Right renal cortex interstitium (tissue), 3 donors: Measurements from ENCODE around the gene QRICH1. TPM values are rescaled to one million over a fixed set of nuclear protein-coding genes. Genes with fewer than 3 reads are reported as not detected.
"Not testable (repeated sequence)": the region's sequence is repeated elsewhere in the genome, so short reads cannot be mapped to it uniquely, and the experiment has no call there.

Experiments used
- DNase-seq, 3 donors: peaks; one replicate each; pipeline ENCODE4 v3.0.0-alpha.2; 2013; ENCODE audit warnings: low read depth in 3 of 3, low spot score in 2 of 3
- polyA plus RNA-seq, 3 donors: library from polyadenylated mRNA; unstranded; fragments of 120-200 nt; gene quantifications; one replicate each; pipeline ENCODE4 v1.2.1, GENCODE V29; 2013; ENCODE audit not compliant: insufficient read length in 3 of 3

QRICH1 gene
- polyA plus RNA-seq, 3 donors, result 84.1 to 89.5 (median 86.9) TPM

DNA sequence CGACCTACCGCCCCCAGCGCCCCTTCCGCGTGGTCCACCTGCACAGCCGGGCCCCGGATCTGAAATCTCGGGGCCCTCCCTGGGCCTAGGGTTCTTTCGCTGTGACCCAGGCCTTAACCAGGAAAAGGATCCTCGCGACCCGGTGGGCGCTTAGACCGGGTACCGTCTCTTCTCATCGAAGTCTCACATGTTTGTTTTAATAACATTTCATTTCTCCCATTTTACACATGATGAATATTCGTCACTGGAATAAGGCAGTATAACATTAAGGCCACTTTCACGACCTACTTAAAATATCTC, 75.2 kb downstream of the QRICH1 start:
- DNase-seq, result no peak

GRCh38 chr3:49017971-49018706, 75.7 kb downstream of the QRICH1 start, which contains the start of gene DALRD3:
TSS of gene DALRD3 (minus strand) at chr3:49018580. CDS start at chr3:49018564, 16 bp downstream.
- no peak for DNase-seq

DNA sequence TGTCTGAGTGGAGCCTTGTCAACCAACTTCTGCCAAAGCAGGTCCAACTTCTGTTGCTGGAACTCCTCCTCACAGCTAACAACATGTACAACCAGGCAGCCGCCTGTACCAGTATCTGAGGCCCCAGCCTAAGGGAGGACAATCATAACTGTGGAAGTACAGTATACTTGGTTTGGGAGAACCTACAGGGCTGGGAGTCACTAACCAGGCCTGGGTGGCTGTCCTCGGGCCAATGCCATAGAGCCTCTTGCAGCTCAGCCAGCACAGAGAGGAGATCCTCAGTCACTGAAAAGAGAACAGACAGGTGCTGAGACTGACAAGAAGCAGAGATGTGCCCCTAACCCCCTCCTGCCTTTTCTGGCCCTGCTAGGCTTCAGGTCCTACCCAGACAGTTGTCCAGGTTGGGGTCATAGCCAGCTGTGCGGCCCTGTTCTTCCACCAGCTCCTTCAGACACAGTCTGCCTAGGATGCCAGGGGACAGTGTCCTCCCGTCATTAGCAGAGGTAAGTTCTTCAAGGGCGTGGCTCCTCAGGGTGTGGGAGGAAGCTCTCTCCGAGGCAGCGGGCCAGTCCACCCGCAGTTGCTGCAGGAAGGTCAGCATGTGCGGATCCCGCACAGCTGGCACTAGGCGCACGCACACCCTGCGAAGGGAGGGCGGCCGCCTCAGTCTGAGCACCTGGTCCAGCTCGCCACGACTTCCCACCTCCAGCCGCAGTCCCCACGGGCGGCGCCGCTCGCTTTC, 76.5 kb downstream of the QRICH1 start:
- no peak for DNase-seq

DNA sequence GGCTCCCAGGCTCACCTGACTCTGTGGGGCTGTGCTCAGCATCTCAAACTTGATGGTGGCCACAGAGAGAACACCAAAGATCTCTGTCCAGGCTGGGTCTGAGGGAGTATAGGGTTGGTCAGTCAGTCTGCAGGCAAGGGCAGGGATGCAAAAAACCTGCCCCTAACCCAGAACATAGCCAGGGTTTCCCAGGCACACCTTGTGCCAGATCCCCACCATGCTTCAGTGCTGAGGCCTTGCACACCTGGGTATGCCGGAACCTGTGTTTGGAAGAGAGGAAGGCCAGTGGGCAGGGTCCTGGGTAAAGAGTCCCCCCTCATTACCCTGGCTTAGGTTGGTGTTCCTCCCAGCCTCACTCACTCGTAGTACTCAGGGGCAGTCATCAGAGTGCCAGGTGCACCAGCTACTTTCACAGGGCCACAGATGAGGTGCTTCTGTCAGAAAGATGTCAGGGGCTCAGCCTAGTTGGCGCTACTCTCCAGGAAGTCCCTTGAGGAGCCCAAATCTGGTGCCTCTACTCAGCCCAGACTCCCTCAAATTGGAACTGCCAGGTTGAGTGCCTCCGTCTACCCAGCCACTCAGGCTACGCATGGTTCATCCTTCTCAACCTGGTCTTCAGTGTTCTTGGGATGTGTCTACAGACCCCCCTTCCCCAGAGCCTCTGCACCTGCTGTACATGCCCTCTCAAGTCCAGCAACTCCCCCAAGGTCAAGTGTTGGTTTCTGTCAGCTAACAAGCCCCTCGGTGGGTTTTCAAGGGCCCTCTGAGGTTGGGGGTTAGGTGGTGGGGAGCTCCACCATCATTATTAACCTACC, 77.2 kb downstream of the QRICH1 start:
- no peak for DNase-seq

- no peak for DNase-seq
Observed at GRCh38 chr3:49015765-49016164, 78.1 kb downstream of the QRICH1 start.

GRCh38 chr3:49015072-49015471, 78.8 kb downstream of the QRICH1 start:
- DNase-seq, result no peak

GRCh38 chr3:49013738-49014660, 79.9 kb downstream of the QRICH1 start:
- DNase-seq, result no peak

GRCh38 chr3:49013113-49013737, 80.6 kb downstream of the QRICH1 start:
- DNase-seq, result no peak

DNA sequence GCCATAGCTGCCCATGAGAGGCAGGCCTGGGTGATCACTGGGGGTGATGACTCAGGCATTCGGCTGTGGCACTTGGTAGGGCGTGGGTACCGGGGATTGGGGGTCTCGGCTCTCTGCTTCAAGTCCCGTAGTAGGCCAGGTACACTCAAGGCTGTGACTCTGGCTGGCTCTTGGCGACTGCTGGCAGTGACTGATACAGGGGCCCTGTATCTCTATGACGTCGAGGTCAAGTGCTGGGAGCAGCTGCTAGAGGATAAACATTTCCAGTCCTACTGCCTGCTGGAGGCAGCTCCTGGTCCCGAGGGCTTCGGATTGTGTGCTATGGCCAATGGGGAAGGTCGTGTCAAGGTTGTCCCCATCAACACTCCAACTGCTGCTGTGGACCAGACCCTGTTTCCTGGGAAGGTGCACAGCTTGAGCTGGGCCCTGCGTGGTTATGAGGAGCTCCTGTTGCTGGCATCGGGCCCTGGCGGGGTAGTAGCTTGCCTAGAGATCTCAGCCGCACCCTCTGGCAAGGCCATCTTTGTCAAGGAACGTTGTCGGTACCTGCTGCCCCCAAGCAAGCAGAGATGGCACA, 81.3 kb downstream of the QRICH1 start:
- no peak for DNase-seq

GRCh38 chr3:49009396-49009795, 84.5 kb downstream of the QRICH1 start:
- DNase-seq, result no peak

- DNase-seq, result not testable (repeated sequence)
Observed at GRCh38 chr3:49008627-49009026, 85.2 kb downstream of the QRICH1 start.

GRCh38 chr3:49007771-49008528, 85.9 kb downstream of the QRICH1 start:
- DNase-seq, result no peak

DNA sequence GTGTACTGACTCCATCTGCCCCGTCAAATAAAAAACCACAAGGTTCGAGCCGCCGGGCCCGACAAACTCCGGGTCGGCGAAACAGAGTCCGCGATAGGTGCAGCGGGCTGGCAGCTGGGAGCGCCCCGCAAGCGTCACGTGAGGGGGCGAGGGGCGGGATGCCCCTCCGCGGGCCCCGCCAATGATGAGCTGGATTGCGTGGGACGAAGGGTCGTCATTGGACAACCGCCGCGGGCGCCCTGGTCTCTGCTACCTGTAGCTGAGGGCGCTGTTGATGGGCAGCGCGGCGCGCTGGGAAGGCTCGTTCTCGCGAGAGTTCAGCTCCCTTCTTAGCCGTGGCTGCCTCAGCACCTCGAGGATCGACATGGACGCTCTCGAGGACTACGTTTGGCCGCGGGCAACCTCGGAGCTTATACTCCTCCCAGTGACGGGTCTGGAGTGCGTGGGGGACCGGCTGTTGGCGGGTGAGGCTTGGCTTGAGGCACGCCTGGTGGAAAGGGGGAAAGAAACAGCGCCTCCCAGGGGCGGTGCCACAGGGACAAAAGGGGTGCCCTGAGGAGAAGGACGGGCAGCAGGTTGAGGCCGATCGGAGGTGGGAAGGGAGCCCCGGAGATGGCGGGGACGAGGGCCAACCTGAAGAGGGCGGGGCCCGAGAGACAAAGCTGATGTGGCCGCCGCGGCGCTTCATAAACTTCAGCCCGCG, 86.7 kb downstream of the QRICH1 start, which contains the start of gene WDR6:
Gene WDR6, plus strand, starts transcription at position 324 of the 703 bp plus-strand sequence. Its CDS starts 41 bp downstream, at position 365.
- DNase-seq, result peak; percentile 87 to 93 (median 91)

DNA sequence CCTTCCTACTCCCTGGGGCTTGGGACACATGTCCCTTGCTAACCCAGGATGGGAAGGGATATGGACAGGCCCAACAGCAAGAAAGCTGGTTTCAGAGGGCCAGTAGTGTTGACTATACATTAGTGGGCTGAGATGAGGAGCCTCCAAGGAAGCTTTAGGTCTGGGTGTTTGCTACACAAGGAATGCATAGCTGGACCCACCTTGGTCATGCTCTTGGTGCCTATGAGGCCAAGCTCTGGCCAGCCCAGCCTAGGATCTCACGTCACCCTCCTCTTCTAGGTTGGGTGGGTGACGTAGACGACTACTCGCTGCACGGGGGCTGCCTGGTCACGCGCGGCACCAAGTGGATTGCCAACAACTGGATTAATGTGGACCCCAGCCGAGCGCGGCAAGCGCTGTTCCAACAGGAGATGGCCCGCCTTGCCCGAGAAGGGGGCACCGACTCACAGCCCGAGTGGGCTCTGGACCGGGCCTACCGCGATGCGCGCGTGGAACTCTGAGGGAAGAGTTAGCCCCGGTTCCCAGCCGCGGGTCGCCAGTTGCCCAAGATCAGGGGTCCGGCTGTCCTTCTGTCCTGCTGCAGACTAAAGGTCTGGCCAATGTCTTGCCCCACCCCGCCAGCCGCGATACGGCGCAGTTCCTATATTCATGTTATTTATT, 87.3 kb downstream of the QRICH1 start:
- no peak for DNase-seq

DNA sequence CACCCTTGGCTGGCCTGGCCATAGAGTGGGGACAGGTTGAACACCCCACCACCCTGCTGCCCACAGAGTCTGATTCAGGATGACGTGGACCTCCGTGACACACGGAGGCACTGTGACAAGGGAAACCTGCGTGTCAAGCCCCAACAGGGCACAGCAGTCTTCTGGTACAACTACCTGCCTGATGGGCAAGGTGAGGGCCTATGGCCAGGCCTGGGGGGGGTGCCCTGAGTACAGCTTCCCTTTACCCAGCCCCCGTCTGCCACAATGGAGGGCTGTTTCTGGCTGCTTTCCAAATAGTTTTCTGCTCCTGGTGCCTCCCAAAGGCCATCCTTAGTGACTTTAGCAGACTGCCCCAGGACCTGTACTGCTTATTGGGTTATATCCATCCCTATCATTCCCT, 87.9 kb downstream of the QRICH1 start:
- no peak for DNase-seq

- no peak for DNase-seq
Observed at GRCh38 chr3:49005303-49005680, 88.6 kb downstream of the QRICH1 start.
